Esophagus squamous epithelium (tissue), 4 donors: Measurements from ENCODE around the gene APMAP.

Experiments
- POLR2A ChIP-seq, 4 donors: fragments of 450-650 bp; IDR thresholded peaks; one replicate each; pipeline ENCODE4 v1.6.1; 2017; ENCODE audit warnings: antibody characterized with exemption in 4 of 4, mild to moderate bottlenecking in 4 of 4, moderate library complexity in 3 of 4
- TF ChIP-seq, protein P1 (sequence below), 6 experiments: fragments of 450-650 bp in 4 of 6; fragments of 200-600 bp in 2 of 6; sonication (generic) in 2 of 6; IDR thresholded peaks; one replicate each; pipeline ENCODE4 v1.5.1; 2016 to 2019; ENCODE audit warnings: antibody characterized with exemption in 6 of 6, mild to moderate bottlenecking in 4 of 6, moderate library complexity in 4 of 6

DNA sequence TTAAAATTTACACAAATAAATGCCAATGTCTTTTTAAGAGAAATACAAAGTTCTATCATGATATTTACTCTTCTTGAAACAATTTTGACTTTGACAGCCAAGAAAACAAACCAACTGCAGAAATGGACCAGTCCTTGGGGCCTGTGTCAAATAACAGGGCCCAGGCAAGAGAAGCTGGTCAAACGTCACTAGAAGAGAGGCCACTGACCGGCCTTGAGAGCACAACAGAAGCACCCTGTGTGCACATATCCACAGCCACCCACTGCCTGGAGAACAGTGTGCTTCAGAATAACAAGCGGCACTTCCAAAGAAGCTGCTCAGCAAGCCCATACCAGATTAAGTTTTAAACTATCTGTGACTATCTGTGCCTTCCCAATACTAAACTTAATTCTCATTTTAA is 14.8 kb downstream of the APMAP start:
- TF ChIP-seq, protein P1, sequence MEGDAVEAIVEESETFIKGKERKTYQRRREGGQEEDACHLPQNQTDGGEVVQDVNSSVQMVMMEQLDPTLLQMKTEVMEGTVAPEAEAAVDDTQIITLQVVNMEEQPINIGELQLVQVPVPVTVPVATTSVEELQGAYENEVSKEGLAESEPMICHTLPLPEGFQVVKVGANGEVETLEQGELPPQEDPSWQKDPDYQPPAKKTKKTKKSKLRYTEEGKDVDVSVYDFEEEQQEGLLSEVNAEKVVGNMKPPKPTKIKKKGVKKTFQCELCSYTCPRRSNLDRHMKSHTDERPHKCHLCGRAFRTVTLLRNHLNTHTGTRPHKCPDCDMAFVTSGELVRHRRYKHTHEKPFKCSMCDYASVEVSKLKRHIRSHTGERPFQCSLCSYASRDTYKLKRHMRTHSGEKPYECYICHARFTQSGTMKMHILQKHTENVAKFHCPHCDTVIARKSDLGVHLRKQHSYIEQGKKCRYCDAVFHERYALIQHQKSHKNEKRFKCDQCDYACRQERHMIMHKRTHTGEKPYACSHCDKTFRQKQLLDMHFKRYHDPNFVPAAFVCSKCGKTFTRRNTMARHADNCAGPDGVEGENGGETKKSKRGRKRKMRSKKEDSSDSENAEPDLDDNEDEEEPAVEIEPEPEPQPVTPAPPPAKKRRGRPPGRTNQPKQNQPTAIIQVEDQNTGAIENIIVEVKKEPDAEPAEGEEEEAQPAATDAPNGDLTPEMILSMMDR (IDR thresholded peaks at IDR 0.05): no peak
- TF ChIP-seq POLR2A (IDR thresholded peaks at IDR 0.05): no peak
